ENCODE results near the gene SIGLEC1.

Gene SIGLEC1

GRCh38 chr20:3678856-3679720 is 33.3 kb downstream of the SIGLEC1 start:
- no peak for DNase-seq

- no peak for DNase-seq
Measured at GRCh38 chr20:3678198-3678597, 34.2 kb downstream of the SIGLEC1 start.

GRCh38 chr20:3677733-3678132 is 34.7 kb downstream of the SIGLEC1 start:
- no peak for DNase-seq

GRCh38 chr20:3674995-3675900 is 37.2 kb downstream of the SIGLEC1 start:
- no peak for DNase-seq

GRCh38 chr20:3674447-3674846 is 38.0 kb downstream of the SIGLEC1 start:
- DNase-seq: no peak

GRCh38 chr20:3673221-3674070 is 39.0 kb downstream of the SIGLEC1 start:
- no peak for DNase-seq

GRCh38 chr20:3672547-3673171 is 39.7 kb downstream of the SIGLEC1 start:
- DNase-seq: peak; percentile 12 to 31

- DNase-seq: no peak
Measured at GRCh38 chr20:3671986-3672546, 40.3 kb downstream of the SIGLEC1 start.

- no peak for DNase-seq
Measured at GRCh38 chr20:3670945-3671344, 41.5 kb downstream of the SIGLEC1 start.

- no peak for DNase-seq
Measured at GRCh38 chr20:3670511-3670910, 41.9 kb downstream of the SIGLEC1 start.

- DNase-seq: no peak
Measured at GRCh38 chr20:3669710-3670367, 42.6 kb downstream of the SIGLEC1 start.

GRCh38 chr20:3667434-3668037 is 44.9 kb downstream of the SIGLEC1 start:
- DNase-seq: no peak

- DNase-seq: no peak
Measured at GRCh38 chr20:3663858-3664257, 48.5 kb downstream of the SIGLEC1 start.

GRCh38 chr20:3663031-3663701 is 49.2 kb downstream of the SIGLEC1 start, which contains the start of gene GFRA4:
Gene GFRA4 (minus strand): TSS chr20:3663399. CDS start chr20:3663399, 0 bp downstream.
- no peak for DNase-seq

All from inflammatory macrophage (primary cell).